Keratinocyte (primary cell): ENCODE measurements around the gene PLEKHA6. TPM values are rescaled to one million over a fixed set of nuclear protein-coding genes. Genes with fewer than 3 reads are reported as not detected.

ENCODE experiments used
- DNase-seq: peaks from one replicate; pipeline ENCODE4 v3.0.0-alpha.2; 2011; ENCODE audit warnings: low read depth, missing footprints, low spot score
- FAIRE-seq: peaks from 2 replicates; lab custom pipeline; 2011; peaks lifted over from hg19 to GRCh38; lab: Jason Lieb, UNC
- H2AFZ ChIP-seq: 2 replicates; pipeline ENCODE4 v1.6.0; 2012; ENCODE audit warnings: low read length, control low read depth, inconsistent platforms; ENCODE audit not compliant: control insufficient read depth
- H3K27ac ChIP-seq: 2 replicates; pipeline ENCODE4 v1.5.1; 2011; ENCODE audit warnings: low read length; ENCODE audit not compliant: control insufficient read depth, insufficient read depth
- H3K27me3 ChIP-seq: 3 replicates; pipeline ENCODE4 v1.6.0; 2011; ENCODE audit warnings: low read length; ENCODE audit not compliant: control insufficient read depth, insufficient read depth; ENCODE audit errors: extremely low read depth
- H3K36me3 ChIP-seq, 2 experiments: 2 replicates in 1 of 2; 3 replicates in 1 of 2; pipeline ENCODE4 v1.5.1; 2011; ENCODE audit warnings: low read length in 2 of 2, mild to moderate bottlenecking in 1 of 2; ENCODE audit not compliant: control insufficient read depth in 2 of 2, insufficient read depth in 2 of 2; ENCODE audit errors: extremely low read depth in 1 of 2
- H3K4me1 ChIP-seq: 3 replicates; pipeline ENCODE4 v1.5.1; 2011; ENCODE audit warnings: low read length; ENCODE audit not compliant: control insufficient read depth, insufficient read depth; ENCODE audit errors: extremely low read depth
- H3K4me2 ChIP-seq: 3 replicates; pipeline ENCODE4 v1.6.0; 2011; ENCODE audit warnings: low read depth, low read length; ENCODE audit not compliant: control insufficient read depth, insufficient read depth; ENCODE audit errors: extremely low read depth
- H3K4me3 ChIP-seq, 3 experiments: fragments of 200-600 bp in 1 of 3; sonication (generic) in 1 of 3; 2 replicates in 2 of 3; 3 replicates in 1 of 3; pipeline ENCODE4 v1.5.1; 2011 to 2016; ENCODE audit warnings: low read length in 3 of 3, mild to moderate bottlenecking in 3 of 3, control low read depth in 2 of 3, inconsistent platforms in 1 of 3, low read depth in 1 of 3, mixed read lengths in 1 of 3, mixed run types in 1 of 3, moderate library complexity in 1 of 3; ENCODE audit not compliant: control insufficient read depth in 2 of 3, insufficient read depth in 2 of 3; ENCODE audit errors: extremely low read depth in 1 of 3
- H3K79me2 ChIP-seq: 2 replicates; pipeline ENCODE4 v1.6.0; 2012; ENCODE audit warnings: low read length; ENCODE audit not compliant: control insufficient read depth, insufficient read depth
- H3K9ac ChIP-seq: 3 replicates; pipeline ENCODE4 v1.6.0; 2011; ENCODE audit warnings: low read length; ENCODE audit not compliant: control insufficient read depth, insufficient read depth; ENCODE audit errors: extremely low read depth
- H3K9me1 ChIP-seq: 3 replicates; pipeline ENCODE4 v1.6.0; 2011; ENCODE audit warnings: low read length; ENCODE audit not compliant: control insufficient read depth, insufficient read depth; ENCODE audit errors: extremely low read depth
- H3K9me3 ChIP-seq: 2 replicates; pipeline ENCODE4 v1.5.1; 2012; ENCODE audit warnings: low read depth, low read length; ENCODE audit not compliant: control insufficient read depth
- H4K20me1 ChIP-seq: 3 replicates; pipeline ENCODE4 v1.6.0; 2011; ENCODE audit warnings: low read length; ENCODE audit not compliant: control insufficient read depth, insufficient read depth; ENCODE audit errors: extremely low read depth
- CTCF ChIP-seq, 3 experiments: IDR thresholded peaks in 1 of 3; conservative IDR thresholded peaks in 1 of 3; optimal IDR thresholded peaks in 1 of 3; 2 replicates in 2 of 3; 3 replicates in 1 of 3; pipeline versions ENCODE3 to v1.5.1; 2011; ENCODE audit warnings: low read length in 3 of 3, mild to moderate bottlenecking in 3 of 3, moderate library complexity in 2 of 3, control low read depth in 1 of 3, inconsistent platforms in 1 of 3; ENCODE audit not compliant: insufficient read depth in 2 of 3; ENCODE audit errors: extremely low read depth in 1 of 3
- EZH2 ChIP-seq: IDR thresholded peaks from one replicate; pipeline ENCODE4 v1.6.1; 2012; ENCODE audit warnings: inconsistent platforms, mild to moderate bottlenecking, low read length, moderate library complexity
- dilution Hi-C: fragments of 300-500 bp; cut with MboI; formaldehyde crosslinking; loops from one replicate; pipeline ENCODE4 v1.7.0; 2020; ENCODE audit warnings: low sequenced_read_pairs; ENCODE audit not compliant: extremely low pct_ligation_motif_present
- polyA plus RNA-seq, 5 experiments: library from polyadenylated mRNA; depleted of rRNA in 3 of 5; stranded (reverse) in 3 of 5; stranded (forward) in 1 of 5; unstranded in 1 of 5; fragments of >200 nt; gene quantifications; 1 replicate in 1 of 5; 2 replicates in 3 of 5; 3 replicates in 1 of 5; pipeline versions ENCODE4 v1.2.1 to v1.2.3, GENCODE V29; 2011 to 2012; ENCODE audit warnings: missing spikeins in 2 of 5, low read depth in 1 of 5, low replicate concordance in 1 of 5

The PLEKHA6 gene
- polyA plus RNA-seq, 1 donor (not counting 4 experiments of a cell fraction or from before 2014, with no cell fraction given), result 1.5 TPM

- Histone ChIP-seq H2AFZ (no peak overlapping the region), H3K4me3 (no peak overlapping the region), H3K4me1 (peaks cover 14% of the 10 kb centered on the region), H3K27ac (no peak overlapping the region), H3K27me3 (no peaks in the 10 kb centered on the region), H3K36me3 (no peaks in the 10 kb centered on the region), H3K4me2 (no peak overlapping the region), H3K9ac (no peak overlapping the region), H3K79me2 (no peaks in the 10 kb centered on the region), H3K9me1 (no peaks in the 10 kb centered on the region), H4K20me1 (no peaks in the 10 kb centered on the region), H3K9me3 (no peaks in the 10 kb centered on the region)
- FAIRE-seq, result no peak
- dilution Hi-C loops, result no loop called here
- no peak for DNase-seq
- TF ChIP-seq CTCF (optimal IDR thresholded peaks at IDR 0.05 in 1 of 3, IDR thresholded peaks at IDR 0.05 in 1 of 3, conservative IDR thresholded peaks at IDR 0.05 in 1 of 3; ENCODE audit: extremely low read depth in 1 of 3, insufficient read depth in 2 of 3, low read length in 3 of 3) (no peak), EZH2 (no peak)
These were observed 44.7 kb downstream of the PLEKHA6 start for GRCh38 chr1:204314893-204315658.

- Histone ChIP-seq H2AFZ (no peak overlapping the region), H3K9me1 (no peaks in the 10 kb centered on the region), H3K79me2 (no peaks in the 10 kb centered on the region), H3K27ac (no peak overlapping the region), H3K4me2 (no peak overlapping the region), H4K20me1 (no peaks in the 10 kb centered on the region), H3K9ac (no peak overlapping the region), H3K9me3 (no peaks in the 10 kb centered on the region), H3K4me1 (peaks cover 7% of the 10 kb centered on the region), H3K36me3 (no peaks in the 10 kb centered on the region), H3K4me3 (no peak overlapping the region), H3K27me3 (no peaks in the 10 kb centered on the region)
- TF ChIP-seq EZH2 (no peak), CTCF (optimal IDR thresholded peaks at IDR 0.05 in 1 of 3, IDR thresholded peaks at IDR 0.05 in 1 of 3, conservative IDR thresholded peaks at IDR 0.05 in 1 of 3; ENCODE audit: extremely low read depth in 1 of 3, insufficient read depth in 2 of 3, low read length in 3 of 3) (no peak)
- dilution Hi-C loops, result no loop called here
- DNase-seq, result no peak
- FAIRE-seq, result no peak
These were observed 45.4 kb downstream of the PLEKHA6 start for GRCh38 chr1:204314171-204314892.
